HEK293T (cell line): ENCODE measurements around the gene RPTOR.

Experiments
- ELF4 ChIP-seq: fragments of 450-650 bp; IDR thresholded peaks from 2 replicates; pipeline ENCODE4 v1.6.1; 2017; ENCODE audit warnings: antibody characterized with exemption
- L3MBTL2 ChIP-seq: fragments of 450-650 bp; conservative IDR thresholded peaks from 2 replicates; pipeline ENCODE4 v1.6.1; 2016; ENCODE audit warnings: mild to moderate bottlenecking
- PKNOX1 ChIP-seq: fragments of 450-650 bp; IDR thresholded peaks from 2 replicates; pipeline ENCODE4 v1.6.1; 2016
- SP1 ChIP-seq: fragments of 450-650 bp; IDR thresholded peaks from 2 replicates; pipeline ENCODE4 v1.6.1; 2017

DNA sequence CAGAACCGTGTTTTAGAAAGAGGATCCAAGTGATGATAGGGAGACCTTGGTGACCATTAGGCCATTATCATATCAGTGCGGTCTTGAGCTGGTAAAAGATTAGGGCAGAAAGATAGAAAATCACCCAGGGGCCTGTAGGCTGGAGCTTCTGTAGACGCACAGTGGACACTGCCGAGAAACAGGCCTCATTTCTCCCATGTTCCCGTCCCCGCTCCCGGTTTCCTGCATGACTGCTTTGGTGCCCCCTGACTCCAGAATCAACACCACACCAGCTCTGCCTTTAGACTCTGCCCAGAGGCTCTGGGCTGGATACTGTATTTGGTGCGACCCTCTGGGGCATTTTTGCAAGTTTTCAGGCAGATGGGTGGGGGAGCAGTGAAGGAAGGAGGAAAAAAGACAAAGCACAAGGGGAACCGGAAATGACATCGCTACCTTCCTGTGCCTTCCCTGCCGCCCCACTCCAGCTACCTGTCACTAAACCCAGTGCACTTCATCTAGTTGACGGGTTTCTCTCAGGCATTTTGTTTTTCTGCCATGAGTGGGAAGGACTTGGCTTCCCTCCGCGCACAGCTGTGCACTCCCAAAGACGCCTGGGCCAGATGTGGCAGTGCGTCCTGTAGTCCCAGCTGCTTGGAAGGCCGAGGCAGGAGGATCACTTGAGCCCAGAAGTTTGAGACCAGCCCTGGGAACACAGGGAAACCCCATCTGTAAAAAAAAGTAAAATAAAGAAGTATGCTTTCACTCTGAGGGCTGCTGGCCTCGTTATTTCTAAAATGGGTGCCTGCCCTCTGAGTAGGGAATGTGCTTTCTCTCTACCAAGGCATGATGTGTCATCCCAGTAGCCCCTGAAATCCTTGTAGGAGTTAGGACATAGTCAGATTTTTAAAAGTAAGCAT, 214.1 kb downstream of the RPTOR start:
- TF ChIP-seq L3MBTL2 (no peak), PKNOX1 (no peak), SP1 (no peak), ELF4 (no peak)
